ENCODE results near the gene RNF112. TPM values are rescaled to one million over a fixed set of nuclear protein-coding genes. Genes with fewer than 3 reads are reported as not detected.

RNF112 gene
- total and polyA plus RNA-seq, 2 of the 8 experiments (the other 6 are each of a cell fraction or from before 2014, with no cell fraction given) = 1.1 to 2.2 TPM

DNA sequence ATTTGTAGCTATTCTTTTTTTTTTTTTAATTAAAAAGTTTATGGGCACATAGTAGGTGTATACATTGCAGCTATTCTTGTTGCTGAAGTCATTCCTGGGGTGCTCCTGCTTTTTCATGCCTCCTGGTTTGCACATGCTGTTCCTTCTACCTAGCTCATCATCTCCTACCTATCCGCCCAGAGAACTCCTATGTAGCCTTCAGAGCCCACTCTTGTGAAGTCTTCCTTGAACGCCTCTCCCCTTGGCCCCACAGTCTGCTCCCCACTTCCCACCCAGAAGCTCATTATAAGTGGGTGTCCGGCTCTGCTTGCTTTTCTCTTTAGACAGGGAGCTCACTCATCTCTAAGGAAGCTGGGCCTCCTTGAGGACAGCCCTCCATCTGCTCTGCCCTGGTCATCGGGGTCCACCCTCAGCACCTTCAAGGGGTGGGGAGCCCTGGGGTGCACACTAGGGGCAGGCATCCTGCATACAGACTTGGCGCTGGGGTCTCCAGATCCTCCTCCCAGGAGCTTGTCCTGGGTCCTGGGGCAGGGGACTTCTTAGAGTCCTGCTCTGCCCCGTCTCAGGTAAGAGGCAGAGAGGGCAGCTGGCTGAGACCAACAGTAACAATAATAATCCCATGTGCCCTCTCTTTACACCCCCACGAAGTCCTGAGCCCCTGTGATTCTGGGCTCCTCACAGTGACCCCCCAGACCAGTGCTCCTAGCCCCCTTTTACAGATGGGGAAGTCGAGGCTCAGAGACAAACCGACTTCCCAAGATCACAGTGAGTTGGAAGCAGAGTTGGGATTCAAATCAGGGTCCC lies 45.0 kb upstream of the RNF112 start (continued):
- TF ChIP-seq CREB1 (IDR thresholded peaks at IDR 0.05) (no peak), CHD1 (IDR thresholded peaks at IDR 0.05; ENCODE audit: low read depth, low read length) (no peak), ZNF274 (IDR thresholded peaks at IDR 0.05; ENCODE audit: borderline replicate concordance, extremely low read depth, low read length) (no peak)
- TF ChIP-seq, protein P1, sequence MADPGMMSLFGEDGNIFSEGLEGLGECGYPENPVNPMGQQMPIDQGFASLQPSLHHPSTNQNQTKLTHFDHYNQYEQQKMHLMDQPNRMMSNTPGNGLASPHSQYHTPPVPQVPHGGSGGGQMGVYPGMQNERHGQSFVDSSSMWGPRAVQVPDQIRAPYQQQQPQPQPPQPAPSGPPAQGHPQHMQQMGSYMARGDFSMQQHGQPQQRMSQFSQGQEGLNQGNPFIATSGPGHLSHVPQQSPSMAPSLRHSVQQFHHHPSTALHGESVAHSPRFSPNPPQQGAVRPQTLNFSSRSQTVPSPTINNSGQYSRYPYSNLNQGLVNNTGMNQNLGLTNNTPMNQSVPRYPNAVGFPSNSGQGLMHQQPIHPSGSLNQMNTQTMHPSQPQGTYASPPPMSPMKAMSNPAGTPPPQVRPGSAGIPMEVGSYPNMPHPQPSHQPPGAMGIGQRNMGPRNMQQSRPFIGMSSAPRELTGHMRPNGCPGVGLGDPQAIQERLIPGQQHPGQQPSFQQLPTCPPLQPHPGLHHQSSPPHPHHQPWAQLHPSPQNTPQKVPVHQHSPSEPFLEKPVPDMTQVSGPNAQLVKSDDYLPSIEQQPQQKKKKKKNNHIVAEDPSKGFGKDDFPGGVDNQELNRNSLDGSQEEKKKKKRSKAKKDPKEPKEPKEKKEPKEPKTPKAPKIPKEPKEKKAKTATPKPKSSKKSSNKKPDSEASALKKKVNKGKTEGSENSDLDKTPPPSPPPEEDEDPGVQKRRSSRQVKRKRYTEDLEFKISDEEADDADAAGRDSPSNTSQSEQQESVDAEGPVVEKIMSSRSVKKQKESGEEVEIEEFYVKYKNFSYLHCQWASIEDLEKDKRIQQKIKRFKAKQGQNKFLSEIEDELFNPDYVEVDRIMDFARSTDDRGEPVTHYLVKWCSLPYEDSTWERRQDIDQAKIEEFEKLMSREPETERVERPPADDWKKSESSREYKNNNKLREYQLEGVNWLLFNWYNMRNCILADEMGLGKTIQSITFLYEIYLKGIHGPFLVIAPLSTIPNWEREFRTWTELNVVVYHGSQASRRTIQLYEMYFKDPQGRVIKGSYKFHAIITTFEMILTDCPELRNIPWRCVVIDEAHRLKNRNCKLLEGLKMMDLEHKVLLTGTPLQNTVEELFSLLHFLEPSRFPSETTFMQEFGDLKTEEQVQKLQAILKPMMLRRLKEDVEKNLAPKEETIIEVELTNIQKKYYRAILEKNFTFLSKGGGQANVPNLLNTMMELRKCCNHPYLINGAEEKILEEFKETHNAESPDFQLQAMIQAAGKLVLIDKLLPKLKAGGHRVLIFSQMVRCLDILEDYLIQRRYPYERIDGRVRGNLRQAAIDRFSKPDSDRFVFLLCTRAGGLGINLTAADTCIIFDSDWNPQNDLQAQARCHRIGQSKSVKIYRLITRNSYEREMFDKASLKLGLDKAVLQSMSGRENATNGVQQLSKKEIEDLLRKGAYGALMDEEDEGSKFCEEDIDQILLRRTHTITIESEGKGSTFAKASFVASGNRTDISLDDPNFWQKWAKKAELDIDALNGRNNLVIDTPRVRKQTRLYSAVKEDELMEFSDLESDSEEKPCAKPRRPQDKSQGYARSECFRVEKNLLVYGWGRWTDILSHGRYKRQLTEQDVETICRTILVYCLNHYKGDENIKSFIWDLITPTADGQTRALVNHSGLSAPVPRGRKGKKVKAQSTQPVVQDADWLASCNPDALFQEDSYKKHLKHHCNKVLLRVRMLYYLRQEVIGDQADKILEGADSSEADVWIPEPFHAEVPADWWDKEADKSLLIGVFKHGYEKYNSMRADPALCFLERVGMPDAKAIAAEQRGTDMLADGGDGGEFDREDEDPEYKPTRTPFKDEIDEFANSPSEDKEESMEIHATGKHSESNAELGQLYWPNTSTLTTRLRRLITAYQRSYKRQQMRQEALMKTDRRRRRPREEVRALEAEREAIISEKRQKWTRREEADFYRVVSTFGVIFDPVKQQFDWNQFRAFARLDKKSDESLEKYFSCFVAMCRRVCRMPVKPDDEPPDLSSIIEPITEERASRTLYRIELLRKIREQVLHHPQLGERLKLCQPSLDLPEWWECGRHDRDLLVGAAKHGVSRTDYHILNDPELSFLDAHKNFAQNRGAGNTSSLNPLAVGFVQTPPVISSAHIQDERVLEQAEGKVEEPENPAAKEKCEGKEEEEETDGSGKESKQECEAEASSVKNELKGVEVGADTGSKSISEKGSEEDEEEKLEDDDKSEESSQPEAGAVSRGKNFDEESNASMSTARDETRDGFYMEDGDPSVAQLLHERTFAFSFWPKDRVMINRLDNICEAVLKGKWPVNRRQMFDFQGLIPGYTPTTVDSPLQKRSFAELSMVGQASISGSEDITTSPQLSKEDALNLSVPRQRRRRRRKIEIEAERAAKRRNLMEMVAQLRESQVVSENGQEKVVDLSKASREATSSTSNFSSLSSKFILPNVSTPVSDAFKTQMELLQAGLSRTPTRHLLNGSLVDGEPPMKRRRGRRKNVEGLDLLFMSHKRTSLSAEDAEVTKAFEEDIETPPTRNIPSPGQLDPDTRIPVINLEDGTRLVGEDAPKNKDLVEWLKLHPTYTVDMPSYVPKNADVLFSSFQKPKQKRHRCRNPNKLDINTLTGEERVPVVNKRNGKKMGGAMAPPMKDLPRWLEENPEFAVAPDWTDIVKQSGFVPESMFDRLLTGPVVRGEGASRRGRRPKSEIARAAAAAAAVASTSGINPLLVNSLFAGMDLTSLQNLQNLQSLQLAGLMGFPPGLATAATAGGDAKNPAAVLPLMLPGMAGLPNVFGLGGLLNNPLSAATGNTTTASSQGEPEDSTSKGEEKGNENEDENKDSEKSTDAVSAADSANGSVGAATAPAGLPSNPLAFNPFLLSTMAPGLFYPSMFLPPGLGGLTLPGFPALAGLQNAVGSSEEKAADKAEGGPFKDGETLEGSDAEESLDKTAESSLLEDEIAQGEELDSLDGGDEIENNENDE (IDR thresholded peaks at IDR 0.05; ENCODE audit: insufficient replicate concordance, low read length) = no peak

All from H1 (cell line).